ENCODE results near the gene FAM114A2.

- TF ChIP-seq POLR2AphosphoS5 (IDR thresholded peaks at IDR 0.05; ENCODE audit: low read depth, low read length): no peak
- no peak for TF ChIP-seq POLR2A (IDR thresholded peaks at IDR 0.05; ENCODE audit: low read depth, low read length)
Observed at GRCh38 chr5:154000703-154001102, 38.0 kb downstream of the FAM114A2 start.

All from GM12892 (cell line).